GM18526 (cell line): ENCODE results near the gene RMDN3.

Experiments
- POLR2A ChIP-seq: IDR thresholded peaks from 3 replicates; pipeline ENCODE4 v1.6.1; 2011; ENCODE audit not compliant: insufficient read length; ENCODE audit errors: extremely low read depth

The RMDN3 gene

GRCh38 chr15:40754883-40755811 is at the start of gene RMDN3:
RMDN3 (minus strand) TSS chr15:40755254; CDS start chr15:40754783, 471 bp downstream.
- peak; percentile 89 for TF ChIP-seq POLR2A

DNA sequence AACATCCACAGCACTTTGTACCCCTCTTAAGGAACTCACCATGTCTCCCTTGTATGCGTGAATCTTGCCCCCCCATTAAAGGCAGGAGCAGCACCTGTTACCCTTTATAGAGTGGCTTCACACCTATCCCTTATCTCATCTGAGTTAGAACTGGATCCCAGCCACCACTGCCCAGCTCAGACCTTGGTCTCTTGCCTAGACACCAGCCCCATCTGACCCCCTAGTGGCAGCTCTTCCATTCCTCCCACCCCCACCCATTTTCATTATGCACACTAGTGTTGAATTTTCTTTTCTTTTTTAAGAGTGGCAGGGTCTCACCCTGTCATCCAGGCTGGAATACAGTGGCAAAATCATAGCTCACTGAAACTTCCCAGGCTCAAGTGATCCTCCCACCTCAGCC is 48.6 kb upstream of the RMDN3 start:
- TF ChIP-seq POLR2A: no peak

DNA sequence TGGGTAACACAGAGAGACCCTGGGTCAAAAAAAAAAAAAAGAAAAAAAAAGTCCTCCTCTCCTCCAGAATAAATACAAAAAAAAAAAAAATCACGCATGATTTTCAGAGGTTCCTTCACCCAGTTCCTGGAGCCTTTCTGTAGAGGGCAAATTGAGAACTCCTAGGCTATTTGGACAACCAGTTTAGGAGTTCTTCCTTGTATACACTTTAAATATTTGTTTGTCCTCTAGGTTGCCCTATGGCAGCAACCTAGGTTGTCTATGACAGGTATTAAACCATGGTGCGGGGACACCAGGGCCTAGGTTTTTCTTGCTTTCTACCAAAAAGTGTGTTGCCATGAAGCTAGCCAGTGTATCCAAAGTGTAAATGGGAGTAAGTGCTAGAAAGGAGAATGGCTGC is 48.0 kb upstream of the RMDN3 start:
- no peak for TF ChIP-seq POLR2A

DNA sequence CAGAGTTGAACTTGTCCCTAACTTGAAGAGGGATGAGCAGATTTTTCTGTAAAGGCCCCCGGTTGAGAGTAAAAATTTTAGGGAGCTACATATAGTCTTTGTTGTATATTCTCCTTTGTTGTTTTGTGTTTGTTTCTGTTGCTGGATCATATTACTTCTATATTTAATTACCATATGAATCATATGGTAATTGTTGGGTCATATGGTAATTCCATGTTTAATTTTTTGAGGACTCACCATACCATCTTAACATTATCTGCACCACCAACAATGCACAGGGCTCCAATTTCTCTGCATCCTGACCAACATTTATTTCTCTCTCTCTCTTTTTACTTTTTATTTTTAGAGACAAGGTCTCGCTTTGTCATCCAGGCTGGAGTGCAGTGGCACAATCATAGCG is 44.5 kb upstream of the RMDN3 start:
- TF ChIP-seq POLR2A: no peak

- no peak for TF ChIP-seq POLR2A
These were observed 41.5 kb upstream of the RMDN3 start for GRCh38 chr15:40796512-40796911.

GRCh38 chr15:40796041-40796440 is 41.0 kb upstream of the RMDN3 start:
- TF ChIP-seq POLR2A: no peak

GRCh38 chr15:40793216-40793989 is 38.3 kb upstream of the RMDN3 start:
- TF ChIP-seq POLR2A: no peak

DNA sequence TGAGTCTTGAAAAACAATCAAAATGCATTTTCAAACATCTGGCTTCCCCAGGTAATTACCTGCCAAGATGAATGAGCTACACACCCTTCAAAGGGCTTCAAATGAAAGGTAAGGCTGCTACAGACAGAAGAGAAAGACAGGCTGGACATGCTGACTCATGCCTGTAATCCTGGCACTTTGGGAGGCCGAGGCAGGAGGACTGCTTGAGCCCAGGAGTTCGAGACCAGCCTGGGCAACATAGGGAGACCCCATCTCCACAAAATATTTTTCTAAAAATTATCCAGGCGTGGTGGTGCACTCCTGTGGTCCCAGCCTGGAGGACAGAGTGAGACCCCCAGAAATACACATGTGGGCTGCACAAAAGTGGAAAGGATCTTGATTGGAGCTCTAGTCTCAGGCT is 37.3 kb upstream of the RMDN3 start:
- TF ChIP-seq POLR2A: no peak

GRCh38 chr15:40790718-40791117 is 35.7 kb upstream of the RMDN3 start:
- no peak for TF ChIP-seq POLR2A

DNA sequence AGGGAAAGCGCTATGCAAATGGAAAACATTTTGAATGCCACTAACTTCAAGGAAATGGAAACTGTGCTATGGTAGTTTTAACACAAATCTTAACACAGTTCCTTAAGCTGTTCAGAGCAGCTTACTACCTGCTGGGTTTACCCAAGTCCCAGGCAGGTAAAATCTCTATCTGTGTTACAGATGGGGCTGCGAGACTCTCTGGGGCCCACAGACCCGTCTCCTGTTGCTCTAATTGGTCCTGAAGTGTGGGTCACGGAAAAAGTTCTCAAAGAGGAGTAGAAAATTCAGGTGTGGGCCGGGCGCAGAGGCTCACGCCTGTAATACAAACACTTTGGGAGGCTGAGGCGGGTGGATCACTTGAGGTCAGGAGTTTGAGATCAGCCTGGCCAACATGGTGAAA is 34.9 kb upstream of the RMDN3 start:
- no peak for TF ChIP-seq POLR2A

- TF ChIP-seq POLR2A: no peak
These were observed 34.1 kb upstream of the RMDN3 start for GRCh38 chr15:40789119-40789518.

DNA sequence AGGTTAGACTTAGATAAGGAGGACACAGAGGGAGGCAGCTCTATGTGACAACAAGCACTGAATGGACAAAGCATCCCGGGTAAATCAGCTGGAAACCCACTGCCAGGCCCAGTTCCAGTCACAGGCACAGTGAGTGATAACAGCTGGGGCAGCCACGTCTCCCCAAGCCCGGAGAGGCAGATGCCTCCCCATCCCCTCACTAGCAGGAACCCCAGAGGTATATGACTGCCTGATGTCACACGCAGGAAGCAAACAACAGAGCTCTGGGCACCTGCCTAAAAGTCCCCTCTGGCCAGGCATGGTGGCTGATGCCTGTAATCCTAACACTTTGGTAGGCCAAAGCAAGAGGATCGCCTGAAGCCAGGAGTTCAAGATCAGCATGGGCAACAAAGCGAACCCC is 32.9 kb upstream of the RMDN3 start:
- TF ChIP-seq POLR2A: no peak

- TF ChIP-seq POLR2A: no peak
These were observed 32.3 kb upstream of the RMDN3 start for GRCh38 chr15:40787344-40787841.

DNA sequence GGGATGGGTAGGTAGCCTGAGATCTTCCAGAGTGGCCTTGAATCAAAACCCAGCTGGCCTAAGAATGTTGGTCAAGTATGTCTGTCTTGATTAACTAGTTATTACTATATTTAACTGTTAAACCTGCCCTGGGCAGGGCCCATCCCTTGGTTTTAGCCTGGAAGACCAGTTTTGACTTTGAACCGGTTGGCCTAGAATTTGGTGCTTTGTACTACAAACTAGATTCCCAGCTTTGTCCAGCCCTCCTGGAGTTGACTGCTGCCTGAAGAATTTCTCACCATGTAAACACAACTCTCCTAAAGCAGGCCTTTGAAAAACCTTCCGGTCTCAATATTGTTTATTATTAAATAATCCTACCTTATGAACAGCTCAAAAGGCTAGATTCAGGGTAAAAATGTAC is 30.8 kb upstream of the RMDN3 start:
- no peak for TF ChIP-seq POLR2A

- TF ChIP-seq POLR2A: no peak
These were observed 30.1 kb upstream of the RMDN3 start for GRCh38 chr15:40785164-40785563.

GRCh38 chr15:40782609-40783227 is 27.7 kb upstream of the RMDN3 start:
- no peak for TF ChIP-seq POLR2A

DNA sequence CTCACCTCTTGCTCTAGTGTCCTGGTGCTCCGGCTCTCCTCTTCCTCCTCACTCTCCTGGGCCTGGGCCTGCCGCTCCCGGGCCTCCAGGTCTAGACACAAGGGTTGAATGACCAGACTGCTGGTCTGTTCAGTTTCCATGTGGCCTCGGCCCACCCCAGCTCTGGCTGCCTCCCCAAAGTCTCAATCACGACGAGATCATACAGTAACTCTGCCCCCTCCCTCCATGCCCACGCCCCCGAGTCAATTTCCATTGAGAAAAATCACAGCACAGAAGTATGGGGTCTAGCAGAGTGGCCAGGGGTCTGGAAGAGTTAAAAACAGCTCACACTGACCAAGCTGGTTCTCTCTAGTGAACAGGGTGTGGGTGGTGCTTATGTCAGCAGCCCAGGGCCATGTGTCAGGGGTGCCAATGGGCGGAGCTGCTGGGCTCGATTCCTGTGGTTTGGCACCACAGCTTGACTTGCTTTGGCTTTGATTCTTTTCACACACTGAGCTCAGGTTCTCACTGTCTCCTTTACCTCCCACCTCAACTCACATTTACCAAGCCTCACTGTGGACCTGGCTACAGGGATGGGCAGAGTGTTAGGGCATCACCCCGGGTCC is 21.6 kb upstream of the RMDN3 start:
- no peak for TF ChIP-seq POLR2A
